Measurements from ENCODE around the gene WDR82. TPM values are rescaled to one million over a fixed set of nuclear protein-coding genes. Genes with fewer than 3 reads are reported as not detected.

Gene WDR82
- total RNA-seq, 1 donor from 2014 or later: 105 TPM

- Mint-ChIP-seq H3K27me3 (ENCODE audit: low read depth) (no peaks in the 10 kb centered on the region), H3K4me1 (no peaks in the 10 kb centered on the region), H3K9me3 (peaks cover 3% of the 10 kb centered on the region), H3K36me3 (peaks cover 72% of the 10 kb centered on the region), H3K4me3 (no peak overlapping the region), H3K27ac (no peak overlapping the region)
- TF ChIP-seq CTCF (IDR thresholded peaks at IDR 0.05; ENCODE audit: unreplicated experiment): no peak
- DNase-seq (ENCODE audit: low spot score in 2 of 2, unreplicated experiment in 2 of 2): no peak
Observed at GRCh38 chr3:52205727-52206372, 72.6 kb downstream of the WDR82 start.

Small RNA genes within 50 kb of the gene (microRNA-seq; reads per million reads assigned to microRNA genes)
- gene MIR135A1: 69.8 reads per million, percentile 59 among the genes with 10 or more reads in this experiment
- gene MIRLET7G: 8,500 reads per million, percentile 95 among the genes with 10 or more reads in this experiment

Other genes starting within 250 kb of the WDR82 start
- 32.0 to 34.6 TPM (median 32.2 TPM) in 3 replicates for gene DUSP7, start 222.1 kb downstream of the WDR82 start, total RNA-seq
- 7.9 to 9.4 TPM (median 8.7 TPM) in 3 replicates for gene POC1A, start 124.2 kb downstream of the WDR82 start, total RNA-seq
- gene ALAS1, start 80.5 kb downstream of the WDR82 start, total RNA-seq: 32.1 to 34.0 TPM (median 33.2 TPM) in 3 replicates
- gene TLR9, start 53.0 kb downstream of the WDR82 start, total RNA-seq: 0.16 to 0.23 TPM in 2 of 3 replicates, not detected in the other
- 26.6 to 30.6 TPM (median 28.7 TPM) in 3 replicates for gene TWF2, start 39.5 kb downstream of the WDR82 start, total RNA-seq
- gene PPM1M, start 32.9 kb downstream of the WDR82 start, total RNA-seq: 10.6 to 11.8 TPM (median 11.6 TPM) in 3 replicates
- gene GLYCTK, start 9.2 kb upstream of the WDR82 start, total RNA-seq: 9.0 to 10.7 TPM (median 10.6 TPM) in 3 replicates
- 8.2 to 9.5 TPM (median 8.4 TPM) in 3 replicates for gene DNAH1, start 37.7 kb upstream of the WDR82 start, total RNA-seq
- 96.2 to 106 TPM (median 104 TPM) in 3 replicates for gene BAP1, start 131.4 kb upstream of the WDR82 start, total RNA-seq
- gene PHF7, start 132.0 kb upstream of the WDR82 start, total RNA-seq: 4.1 to 6.6 TPM (median 5.3 TPM) in 3 replicates
- 0.35 to 0.80 TPM (median 0.66 TPM) in 3 replicates for gene SEMA3G, start 166.5 kb upstream of the WDR82 start, total RNA-seq
- gene TNNC1, start 175.4 kb upstream of the WDR82 start, total RNA-seq: 4.0 to 5.2 TPM (median 4.6 TPM) in 3 replicates
- 235 to 242 TPM (median 240 TPM) in 3 replicates for gene NISCH, start 177.0 kb upstream of the WDR82 start, total RNA-seq
- gene STAB1, start 216.7 kb upstream of the WDR82 start, total RNA-seq: 0.29 to 0.71 TPM (median 0.66 TPM) in 3 replicates

All from mesothelial cell of epicardium (in vitro differentiated cells).